GM23248 (cell line): ENCODE data around the gene PARD3B.

Experiments
- EZH2 ChIP-seq: fragments of 200-600 bp; sonication (generic); IDR thresholded peaks from 2 replicates; pipeline ENCODE4 v1.6.1; 2018; ENCODE audit warnings: antibody characterized with exemption, mild to moderate bottlenecking; ENCODE audit not compliant: insufficient read depth, poor library complexity, severe bottlenecking
- EZH2phosphoT487 ChIP-seq: fragments of 200-600 bp; sonication (generic); IDR thresholded peaks from 2 replicates; pipeline ENCODE4 v1.6.1; 2018; ENCODE audit warnings: antibody characterized with exemption, moderate library complexity, mild to moderate bottlenecking, low read depth; ENCODE audit not compliant: insufficient read depth

- TF ChIP-seq EZH2 (no peak), EZH2phosphoT487 (no peak)
Observed at GRCh38 chr2:204876311-204876710, 331.0 kb downstream of the PARD3B start.
